Activated CD8-positive, alpha-beta memory T cell treated with anti-CD3 and anti-CD28 coated beads, Interleukin-2, amount 10 ng/mL, durations not matched to agents 7 days and 5 days (primary cell): ENCODE measurements around the gene OAS2. TPM values are rescaled to one million over a fixed set of nuclear protein-coding genes. Genes with fewer than 3 reads are reported as not detected.
A peak's percentile ranks its signal among the peaks of the same experiment; 100 is the strongest.

Experiments used
- ATAC-seq: fragments of 150-1000 bp; cut with Tn5 transposase; one replicate; pipeline ENCODE4 v1.10.0; 2021; ENCODE audit warnings: moderate library complexity
- CTCF ChIA-PET: fragments of 350-600 bp; sonication (Branson Sonifier 250); formaldehyde crosslinking; loops from one replicate; lab custom pipeline; 2021; ENCODE audit warnings: antibody characterized with exemption; lab: Charles Lee
- DNase-seq: peaks from one replicate; pipeline ENCODE4 v3.0.0-alpha.2; 2020
- H3K27ac Mint-ChIP-seq: one replicate; pipeline ENCODE4 v1.8.0; 2021; ENCODE audit warnings: mild to moderate bottlenecking, mixed read lengths
- H3K27me3 Mint-ChIP-seq: one replicate; pipeline ENCODE4 v1.8.0; 2021; ENCODE audit warnings: mixed read lengths
- H3K36me3 Mint-ChIP-seq: one replicate; pipeline ENCODE4 v1.8.0; 2021; ENCODE audit warnings: mild to moderate bottlenecking, mixed read lengths
- H3K4me1 Mint-ChIP-seq: one replicate; pipeline ENCODE4 v1.8.0; 2021; ENCODE audit warnings: mixed read lengths
- H3K4me3 Mint-ChIP-seq: one replicate; pipeline ENCODE4 v1.8.0; 2021; ENCODE audit warnings: mild to moderate bottlenecking, moderate library complexity, mixed read lengths
- H3K9me3 Mint-ChIP-seq: one replicate; pipeline ENCODE4 v1.8.0; 2022; ENCODE audit warnings: low read depth, mixed read lengths
- total RNA-seq, 2 experiments: library from RNA; stranded (reverse); gene quantifications; one replicate each; pipeline ENCODE4 v1.2.3, GENCODE V29; 2021

The OAS2 gene
- total RNA-seq, 2 experiments from 2014 or later: 276 to 383 TPM

- ATAC-seq (no peak), DNase-seq (no peak)
- Mint-ChIP-seq H3K27ac (no peak overlapping the region), H3K4me1 (peaks cover 21% of the 10 kb centered on the region), H3K27me3 (no peaks in the 10 kb centered on the region), H3K36me3 (peaks cover 93% of the 10 kb centered on the region), H3K4me3 (no peak overlapping the region), H3K9me3 (no peaks in the 10 kb centered on the region)
- CTCF ChIA-PET: interaction anchor here (0.8 to 5.2 kb wide), 4 partner anchors 16 to 94 kb away, joined by 3 to 67 read pairs (median 22); partner anchors contain the start of gene OAS2
Observed at GRCh38 chr12:112995008-112995407, 16.7 kb downstream of the OAS2 start.

GRCh38 chr12:112996501-112996900, 18.2 kb downstream of the OAS2 start:
- no peaks in the 10 kb centered on the region for H3K27me3 Mint-ChIP-seq
- H3K27ac Mint-ChIP-seq: no peak overlapping the region
- ATAC-seq (no peak), DNase-seq (no peak)
- peaks cover 90% of the 10 kb centered on the region for H3K36me3 Mint-ChIP-seq
- CTCF ChIA-PET: no interaction called here
- peaks cover 16% of the 10 kb centered on the region for H3K4me1 Mint-ChIP-seq
- H3K4me3 Mint-ChIP-seq: no peak overlapping the region
- no peaks in the 10 kb centered on the region for H3K9me3 Mint-ChIP-seq

GRCh38 chr12:112997506-112997905, 19.2 kb downstream of the OAS2 start:
- Mint-ChIP-seq H3K36me3 (peaks cover 88% of the 10 kb centered on the region), H3K4me3 (no peak overlapping the region), H3K4me1 (peaks cover 15% of the 10 kb centered on the region), H3K9me3 (no peaks in the 10 kb centered on the region), H3K27me3 (no peaks in the 10 kb centered on the region), H3K27ac (peak overlapping the region; percentile 40)
- no peak for ATAC-seq
- CTCF ChIA-PET: no interaction called here
- DNase-seq: no peak

GRCh38 chr12:112998987-112999767, 20.9 kb downstream of the OAS2 start:
- CTCF ChIA-PET: interaction anchor here (1.0 kb wide), 1 partner anchor 11 kb away, joined by 3 read pairs; no protein-coding TSS in a partner anchor
- no peak overlapping the region for H3K27ac Mint-ChIP-seq
- ATAC-seq (no peak), DNase-seq (no peak)
- peaks cover 4% of the 10 kb centered on the region for H3K4me1 Mint-ChIP-seq
- H3K4me3 Mint-ChIP-seq: no peak overlapping the region
- H3K27me3 Mint-ChIP-seq: no peaks in the 10 kb centered on the region
- peaks cover 89% of the 10 kb centered on the region for H3K36me3 Mint-ChIP-seq
- no peaks in the 10 kb centered on the region for H3K9me3 Mint-ChIP-seq

GRCh38 chr12:113000433-113000832, 22.1 kb downstream of the OAS2 start:
- Mint-ChIP-seq H3K4me3 (no peak overlapping the region), H3K9me3 (no peaks in the 10 kb centered on the region), H3K27ac (no peak overlapping the region), H3K27me3 (no peaks in the 10 kb centered on the region), H3K4me1 (peaks cover 1% of the 10 kb centered on the region), H3K36me3 (peaks cover 93% of the 10 kb centered on the region)
- CTCF ChIA-PET: no interaction called here
- ATAC-seq (no peak), DNase-seq (no peak)

- Mint-ChIP-seq H3K4me1 (no peaks in the 10 kb centered on the region), H3K36me3 (peaks cover 91% of the 10 kb centered on the region), H3K9me3 (no peaks in the 10 kb centered on the region), H3K27ac (no peak overlapping the region), H3K27me3 (no peaks in the 10 kb centered on the region), H3K4me3 (no peak overlapping the region)
- DNase-seq: no peak
- ATAC-seq: no peak
- CTCF ChIA-PET: interaction anchor here (0.7 kb wide), 1 partner anchor 9 kb away, joined by 4 read pairs; no protein-coding TSS in a partner anchor
Observed at GRCh38 chr12:113002155-113002554, 23.8 kb downstream of the OAS2 start.

GRCh38 chr12:113002676-113003075, 24.4 kb downstream of the OAS2 start:
- DNase-seq: no peak
- H3K27ac Mint-ChIP-seq: no peak overlapping the region
- H3K27me3 Mint-ChIP-seq: no peaks in the 10 kb centered on the region
- H3K4me1 Mint-ChIP-seq: no peaks in the 10 kb centered on the region
- CTCF ChIA-PET: interaction anchor here (6.4 kb wide), 1 partner anchor 10 kb away, joined by 47 read pairs; no protein-coding TSS in a partner anchor
- ATAC-seq: no peak
- peaks cover 91% of the 10 kb centered on the region for H3K36me3 Mint-ChIP-seq
- no peaks in the 10 kb centered on the region for H3K9me3 Mint-ChIP-seq
- no peak overlapping the region for H3K4me3 Mint-ChIP-seq

- Mint-ChIP-seq H3K27ac (no peak overlapping the region), H3K36me3 (peaks cover 91% of the 10 kb centered on the region), H3K4me3 (no peak overlapping the region), H3K9me3 (no peaks in the 10 kb centered on the region), H3K4me1 (no peaks in the 10 kb centered on the region), H3K27me3 (no peaks in the 10 kb centered on the region)
- CTCF ChIA-PET: interaction anchor here (6.4 kb wide), 1 partner anchor 11 kb away, joined by 47 read pairs; no protein-coding TSS in a partner anchor
- no peak for DNase-seq
- no peak for ATAC-seq
Observed at GRCh38 chr12:113003636-113004035, 25.3 kb downstream of the OAS2 start.

- Mint-ChIP-seq H3K36me3 (peaks cover 91% of the 10 kb centered on the region), H3K27me3 (no peaks in the 10 kb centered on the region), H3K4me1 (no peaks in the 10 kb centered on the region), H3K9me3 (no peaks in the 10 kb centered on the region), H3K27ac (no peak overlapping the region), H3K4me3 (no peak overlapping the region)
- ATAC-seq (no peak), DNase-seq (no peak)
- CTCF ChIA-PET: interaction anchor here (0.7 to 6.4 kb wide), 3 partner anchors 13 to 24 kb away, joined by 4 to 47 read pairs (median 8); no protein-coding TSS in a partner anchor
Observed at GRCh38 chr12:113005762-113006161, 27.4 kb downstream of the OAS2 start.

GRCh38 chr12:113006206-113006605, 27.9 kb downstream of the OAS2 start:
- CTCF ChIA-PET: interaction anchor here (0.7 to 6.4 kb wide), 3 partner anchors 13 to 24 kb away, joined by 4 to 47 read pairs (median 8); no protein-coding TSS in a partner anchor
- H3K9me3 Mint-ChIP-seq: no peaks in the 10 kb centered on the region
- H3K27ac Mint-ChIP-seq: no peak overlapping the region

GRCh38 chr12:113006641-113007040, 28.3 kb downstream of the OAS2 start:
- DNase-seq (no peak), ATAC-seq (no peak)
- Mint-ChIP-seq H3K9me3 (no peaks in the 10 kb centered on the region), H3K27ac (no peak overlapping the region), H3K4me3 (no peak overlapping the region), H3K27me3 (no peaks in the 10 kb centered on the region), H3K4me1 (no peaks in the 10 kb centered on the region), H3K36me3 (peaks cover 93% of the 10 kb centered on the region)
- CTCF ChIA-PET: interaction anchor here (0.6 to 6.4 kb wide), 4 partner anchors 14 to 106 kb away, joined by 3 to 47 read pairs (median 6); no protein-coding TSS in a partner anchor

More at GRCh38 chr12:113006206-113006605, 27.9 kb downstream of the OAS2 start:
- DNase-seq (no peak), ATAC-seq (no peak)
- Mint-ChIP-seq H3K27me3 (no peaks in the 10 kb centered on the region), H3K4me3 (no peak overlapping the region), H3K4me1 (no peaks in the 10 kb centered on the region), H3K36me3 (peaks cover 93% of the 10 kb centered on the region)

- H3K4me3 Mint-ChIP-seq: no peak overlapping the region
- H3K4me1 Mint-ChIP-seq: no peaks in the 10 kb centered on the region
- CTCF ChIA-PET: interaction anchor here (0.6 to 6.4 kb wide), 4 partner anchors 14 to 107 kb away, joined by 3 to 47 read pairs (median 6); no protein-coding TSS in a partner anchor
- no peaks in the 10 kb centered on the region for H3K9me3 Mint-ChIP-seq
- no peak overlapping the region for H3K27ac Mint-ChIP-seq
- H3K27me3 Mint-ChIP-seq: no peaks in the 10 kb centered on the region
- H3K36me3 Mint-ChIP-seq: peaks cover 95% of the 10 kb centered on the region
- ATAC-seq (no peak), DNase-seq (no peak)
Observed at GRCh38 chr12:113007166-113007565, 28.8 kb downstream of the OAS2 start.

- H3K27me3 Mint-ChIP-seq: no peaks in the 10 kb centered on the region
- H3K36me3 Mint-ChIP-seq: peaks cover 62% of the 10 kb centered on the region
- no peak for ATAC-seq
- H3K4me3 Mint-ChIP-seq: no peak overlapping the region
- no peaks in the 10 kb centered on the region for H3K4me1 Mint-ChIP-seq
- no peak overlapping the region for H3K27ac Mint-ChIP-seq
- CTCF ChIA-PET: interaction anchor here (0.7 to 4.4 kb wide), 3 partner anchors 17 to 23 kb away, joined by 3 to 24 read pairs (median 3); no protein-coding TSS in a partner anchor
- DNase-seq: no peak
- H3K9me3 Mint-ChIP-seq: no peaks in the 10 kb centered on the region
Observed at GRCh38 chr12:113010701-113011100, 32.4 kb downstream of the OAS2 start.
